HEK293T (cell line): Measurements from ENCODE around the gene HCN3.

Experiments used
- BHLHE40 ChIP-seq: fragments of 450-650 bp; IDR thresholded peaks from 2 replicates; pipeline ENCODE4 v1.6.1; 2016; ENCODE audit warnings: mild to moderate bottlenecking, moderate library complexity, borderline replicate concordance
- FOXM1 ChIP-seq: fragments of 450-650 bp; IDR thresholded peaks from 2 replicates; pipeline ENCODE4 v1.6.1; 2017; ENCODE audit warnings: mild to moderate bottlenecking, borderline replicate concordance

DNA sequence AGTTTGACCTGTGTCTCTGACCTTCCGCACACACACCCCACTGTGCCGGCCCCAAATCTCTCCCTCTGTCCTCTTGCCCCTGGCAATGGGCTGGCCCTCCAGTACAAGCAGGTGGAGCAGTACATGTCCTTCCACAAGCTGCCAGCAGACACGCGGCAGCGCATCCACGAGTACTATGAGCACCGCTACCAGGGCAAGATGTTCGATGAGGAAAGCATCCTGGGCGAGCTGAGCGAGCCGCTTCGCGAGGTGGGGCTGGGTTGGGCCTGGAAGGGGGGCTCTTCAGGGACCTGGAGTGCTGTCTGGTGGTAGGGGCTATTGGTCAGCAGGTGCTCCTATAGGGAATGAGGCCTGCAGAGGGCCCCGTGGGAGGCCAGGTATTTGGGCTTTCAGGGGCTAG lies 7.8 kb downstream of the HCN3 start:
- TF ChIP-seq BHLHE40 = no peak
- no peak for TF ChIP-seq FOXM1
